K562 treated with DMSO at 1 percent for 48 hours (cell line): ENCODE data around the gene MNDA. TPM values are rescaled to one million over a fixed set of nuclear protein-coding genes. Genes with fewer than 3 reads are reported as not detected.

Experiments
- total RNA-seq: library from RNA; unstranded; fragments of 300-600 nt; gene quantifications from 2 replicates; pipeline ENCODE4 v1.2.3, GENCODE V29; 2022; ENCODE audit warnings: low replicate concordance; ENCODE audit errors: extremely low read depth

MNDA gene
- not detected in 2 replicates for total RNA-seq

GRCh38 chr1:158830904-158831507 is at the start of gene MNDA:
TSS of gene MNDA (plus strand) at chr1:158831351. CDS start at chr1:158842154, 10,803 bp downstream.

Other genes with a start within 250 kb of the MNDA start
- not detected in 2 replicates for gene OR10Z1, start 226.1 kb upstream of the MNDA start, total RNA-seq
- gene SPTA1, start 144.6 kb upstream of the MNDA start, total RNA-seq, result not detected in 2 replicates
- not detected in 2 replicates for gene OR6K2, start 130.7 kb upstream of the MNDA start, total RNA-seq
- gene OR6K3, start 110.6 kb upstream of the MNDA start, total RNA-seq, result not detected in 2 replicates
- not detected in 2 replicates for gene OR6K6, start 76.6 kb upstream of the MNDA start, total RNA-seq
- gene OR6N1, start 59.2 kb upstream of the MNDA start, total RNA-seq, result not detected in 2 replicates
- not detected in 2 replicates for gene OR6N2, start 50.1 kb upstream of the MNDA start, total RNA-seq
- gene PYHIN1, start 100.2 kb downstream of the MNDA start, total RNA-seq, result not detected in 2 replicates
- gene IFI16, start 178.6 kb downstream of the MNDA start, total RNA-seq, result not detected in 2 replicates
- not detected in 2 replicates for gene AIM2, start 245.4 kb downstream of the MNDA start, total RNA-seq